Neural progenitor cell (in vitro differentiated cells): Measurements from ENCODE around the gene BRAT1. TPM values are rescaled to one million over a fixed set of nuclear protein-coding genes. Genes with fewer than 3 reads are reported as not detected.

Source experiments
- DNase-seq: peaks from one replicate; pipeline ENCODE4 v3.0.0-alpha.2; 2016; ENCODE audit warnings: low spot score
- H2AFZ ChIP-seq: fragments of 200-600 bp; sonication (generic); replicated peaks from 2 replicates; pipeline ENCODE4 v1.6.1; 2016; ENCODE audit warnings: antibody characterized with exemption
- H3F3A ChIP-seq: fragments of 200-600 bp; sonication (generic); 2 replicates; pipeline ENCODE4 v1.6.1; 2016; ENCODE audit warnings: antibody characterized with exemption, low read depth
- H3K27ac ChIP-seq: fragments of 200-600 bp; sonication (generic); 2 replicates; pipeline ENCODE4 v1.5.1; 2016; ENCODE audit warnings: mild to moderate bottlenecking
- H3K27me3 ChIP-seq: fragments of 200-600 bp; sonication (generic); 2 replicates; pipeline ENCODE4 v1.6.1; 2016; ENCODE audit warnings: mild to moderate bottlenecking, moderate library complexity
- H3K36me3 ChIP-seq: fragments of 200-600 bp; sonication (generic); 2 replicates; pipeline ENCODE4 v1.5.1; 2016
- H3K4me1 ChIP-seq: fragments of 200-600 bp; sonication (generic); 2 replicates; pipeline ENCODE4 v1.6.1; 2016; ENCODE audit warnings: mixed run types
- H3K4me2 ChIP-seq: fragments of 200-600 bp; sonication (generic); 2 replicates; pipeline ENCODE4 v1.6.1; 2016
- H3K4me3 ChIP-seq: fragments of 200-600 bp; sonication (generic); 2 replicates; pipeline ENCODE4 v1.5.1; 2016
- H3K79me2 ChIP-seq: fragments of 200-600 bp; sonication (generic); 2 replicates; pipeline ENCODE4 v1.6.1; 2016; ENCODE audit warnings: low read depth
- H3K9ac ChIP-seq: fragments of 200-600 bp; sonication (generic); 2 replicates; pipeline ENCODE4 v1.6.1; 2016
- H3K9me3 ChIP-seq: fragments of 200-600 bp; sonication (generic); 2 replicates; pipeline ENCODE4 v1.5.1; 2016; ENCODE audit warnings: low read depth
- H4K20me1 ChIP-seq: fragments of 200-600 bp; sonication (generic); 2 replicates; pipeline ENCODE4 v1.6.1; 2016; ENCODE audit warnings: low read depth
- H3K27ac Mint-ChIP-seq: 3 replicates; pipeline ENCODE4 v1.8.0; 2021; ENCODE audit warnings: mixed read lengths
- H3K27me3 Mint-ChIP-seq: 2 replicates; pipeline ENCODE4 v1.8.0; 2022; ENCODE audit warnings: low read depth, mild to moderate bottlenecking, inconsistent platforms, moderate library complexity, mixed read lengths; ENCODE audit not compliant: insufficient read depth
- H3K36me3 Mint-ChIP-seq: 3 replicates; pipeline ENCODE4 v1.8.0; 2021; ENCODE audit warnings: mixed read lengths
- H3K4me1 Mint-ChIP-seq: 3 replicates; pipeline ENCODE4 v1.8.0; 2021; ENCODE audit warnings: mixed read lengths
- H3K4me3 Mint-ChIP-seq: 3 replicates; pipeline ENCODE4 v1.8.0; 2021; ENCODE audit warnings: mild to moderate bottlenecking, moderate library complexity, mixed read lengths
- H3K9me3 Mint-ChIP-seq: 3 replicates; pipeline ENCODE4 v1.8.0; 2020; ENCODE audit warnings: mixed read lengths
- CTCF ChIP-seq: fragments of 200-600 bp; sonication (generic); IDR thresholded peaks from 2 replicates; pipeline ENCODE4 v1.5.1; 2017; ENCODE audit warnings: antibody characterized with exemption, mild to moderate bottlenecking
- EZH2 ChIP-seq: fragments of 200-600 bp; sonication (generic); IDR thresholded peaks from 2 replicates; pipeline ENCODE4 v1.6.1; 2017; ENCODE audit warnings: antibody characterized with exemption, mild to moderate bottlenecking, moderate library complexity
- EZH2phosphoT487 ChIP-seq: fragments of 200-600 bp; sonication (generic); IDR thresholded peaks from 2 replicates; pipeline ENCODE4 v1.6.1; 2017; ENCODE audit warnings: antibody characterized with exemption
- total RNA-seq: library from RNA; depleted of rRNA; stranded (reverse); fragments of >200 nt; gene quantifications from 2 replicates; pipeline ENCODE4 v1.2.3, GENCODE V29; 2015; ENCODE audit warnings: low replicate concordance

The BRAT1 gene
- total RNA-seq, 1 donor from 2014 or later = 9.3 TPM

- Mint-ChIP-seq H3K4me1 (peaks cover 47% of the 10 kb centered on the region), H3K27ac (peak overlapping the region; percentile 98)
- no peak overlapping the region for H2AFZ ChIP-seq
Measured at GRCh38 chr7:2507208-2507916, 48.0 kb downstream of the BRAT1 start.

GRCh38 chr7:2505401-2505800, 49.9 kb downstream of the BRAT1 start:
- Mint-ChIP-seq H3K4me3 (no peak overlapping the region), H3K9me3 (no peaks in the 10 kb centered on the region), H3K4me1 (peaks cover 54% of the 10 kb centered on the region), H3K27me3 (peaks cover 16% of the 10 kb centered on the region), H3K36me3 (no peaks in the 10 kb centered on the region), H3K27ac (no peak overlapping the region)
- Histone ChIP-seq H3K36me3 (no peaks in the 10 kb centered on the region), H3K4me1 (peaks cover 34% of the 10 kb centered on the region), H2AFZ (no peak overlapping the region), H4K20me1 (no peaks in the 10 kb centered on the region), H3K4me2 (no peak overlapping the region), H3K79me2 (no peaks in the 10 kb centered on the region), H3K9me3 (no peaks in the 10 kb centered on the region), H3K27me3 (no peaks in the 10 kb centered on the region), H3K4me3 (no peak overlapping the region), H3F3A (peaks cover 33% of the 10 kb centered on the region), H3K27ac (no peak overlapping the region), H3K9ac (no peak overlapping the region)
- TF ChIP-seq EZH2 (no peak), CTCF (no peak), EZH2phosphoT487 (no peak)
- DNase-seq = no peak

More at GRCh38 chr7:2507208-2507916, 48.0 kb downstream of the BRAT1 start:
- Histone ChIP-seq H3F3A (peaks cover 25% of the 10 kb centered on the region), H3K9me3 (no peaks in the 10 kb centered on the region), H4K20me1 (no peaks in the 10 kb centered on the region), H3K79me2 (no peaks in the 10 kb centered on the region), H3K4me1 (peaks cover 35% of the 10 kb centered on the region), H3K4me2 (no peak overlapping the region), H3K9ac (no peak overlapping the region), H3K4me3 (no peak overlapping the region), H3K27me3 (no peaks in the 10 kb centered on the region), H3K36me3 (no peaks in the 10 kb centered on the region), H3K27ac (no peak overlapping the region)
- peaks cover 12% of the 10 kb centered on the region for H3K27me3 Mint-ChIP-seq
- no peak overlapping the region for H3K4me3 Mint-ChIP-seq
- TF ChIP-seq CTCF = no peak
- no peak for TF ChIP-seq EZH2
- no peak for TF ChIP-seq EZH2phosphoT487
- H3K36me3 Mint-ChIP-seq = no peaks in the 10 kb centered on the region
- no peak for DNase-seq
- no peaks in the 10 kb centered on the region for H3K9me3 Mint-ChIP-seq

- H3K4me1 Mint-ChIP-seq = peaks cover 57% of the 10 kb centered on the region
- H2AFZ ChIP-seq = no peak overlapping the region
- H3K4me1 ChIP-seq = peaks cover 36% of the 10 kb centered on the region
- H3K4me3 Mint-ChIP-seq = no peak overlapping the region
- H3K36me3 ChIP-seq = no peaks in the 10 kb centered on the region
- TF ChIP-seq EZH2phosphoT487 (no peak), EZH2 (no peak), CTCF (no peak)
- H3K27ac ChIP-seq = no peak overlapping the region
- H3K36me3 Mint-ChIP-seq = no peaks in the 10 kb centered on the region
- no peak overlapping the region for H3K27ac Mint-ChIP-seq
- H3K4me3 ChIP-seq = no peak overlapping the region
- H3F3A ChIP-seq = peaks cover 37% of the 10 kb centered on the region
- H3K9me3 Mint-ChIP-seq = no peaks in the 10 kb centered on the region
- H3K9me3 ChIP-seq = no peaks in the 10 kb centered on the region
- no peak overlapping the region for H3K4me2 ChIP-seq
- no peaks in the 10 kb centered on the region for H3K27me3 ChIP-seq
- no peak overlapping the region for H3K9ac ChIP-seq
- peaks cover 15% of the 10 kb centered on the region for H3K27me3 Mint-ChIP-seq
- no peak for DNase-seq
- H3K79me2 ChIP-seq = no peaks in the 10 kb centered on the region
- H4K20me1 ChIP-seq = no peaks in the 10 kb centered on the region
Measured at GRCh38 chr7:2504889-2505375, 50.4 kb downstream of the BRAT1 start.
